ENCODE data around the gene SVOP.
"Not testable (repeated sequence)": the region's sequence is repeated elsewhere in the genome, so short reads cannot be mapped to it uniquely, and the experiment has no call there.

SVOP gene

DNA sequence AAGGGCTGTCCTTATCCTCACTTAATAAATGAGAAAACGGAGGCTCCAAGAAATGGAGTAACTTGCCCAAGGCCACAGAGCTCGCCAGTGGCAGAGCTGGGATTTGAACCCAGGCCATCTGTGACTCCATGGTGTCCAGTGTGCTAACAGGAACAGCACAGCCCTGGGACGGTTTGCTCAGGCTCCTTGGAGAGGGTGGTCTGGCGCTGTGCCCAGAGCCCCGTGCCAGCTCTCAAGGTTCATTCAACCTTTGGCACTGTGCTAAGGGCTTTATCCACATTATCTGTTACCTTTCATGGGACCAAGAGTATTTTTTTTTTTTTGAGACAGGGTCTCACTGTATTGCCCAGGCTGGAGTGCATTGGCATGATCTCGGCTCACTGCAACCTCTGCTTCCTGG lies 132.8 kb downstream of the SVOP start:
- DNase-seq (ENCODE audit: low read depth) = no peak

DNA sequence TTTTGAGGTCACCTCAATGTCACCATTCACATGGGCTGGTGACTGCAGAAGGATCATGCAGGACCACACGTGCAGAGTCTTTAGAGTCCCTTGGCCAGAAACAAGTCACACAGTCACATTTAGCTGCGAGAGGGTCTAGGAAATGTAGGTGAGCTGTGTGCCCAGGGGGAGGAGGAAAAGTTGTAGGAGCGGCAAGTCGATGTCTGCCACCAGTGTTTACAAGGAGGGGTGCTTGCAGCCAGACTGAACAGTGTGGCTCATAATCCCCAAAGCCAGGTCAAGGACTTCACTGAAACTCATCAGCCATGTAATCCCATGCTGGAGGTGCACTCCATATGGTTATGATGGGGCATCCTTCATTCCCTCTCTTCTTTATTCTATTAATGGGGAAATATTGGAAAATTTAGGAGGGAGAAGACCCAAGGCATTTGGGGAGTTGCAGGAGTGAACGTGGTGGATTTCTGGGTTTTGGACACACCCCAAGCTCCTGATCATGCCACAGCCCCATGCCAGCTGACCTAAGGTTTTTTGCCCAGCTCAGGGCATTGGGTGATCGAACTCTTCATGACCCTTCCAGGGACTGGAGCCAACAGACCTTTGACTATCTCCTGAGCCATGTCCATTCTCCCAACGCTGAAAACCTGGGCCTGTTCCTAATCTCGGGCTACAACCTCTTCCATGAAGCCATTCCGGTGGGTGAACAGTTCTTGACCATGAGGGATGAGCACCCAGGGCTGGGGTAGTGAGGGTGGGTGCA lies 133.8 kb downstream of the SVOP start:
- no peak for DNase-seq (ENCODE audit: low read depth)

DNA sequence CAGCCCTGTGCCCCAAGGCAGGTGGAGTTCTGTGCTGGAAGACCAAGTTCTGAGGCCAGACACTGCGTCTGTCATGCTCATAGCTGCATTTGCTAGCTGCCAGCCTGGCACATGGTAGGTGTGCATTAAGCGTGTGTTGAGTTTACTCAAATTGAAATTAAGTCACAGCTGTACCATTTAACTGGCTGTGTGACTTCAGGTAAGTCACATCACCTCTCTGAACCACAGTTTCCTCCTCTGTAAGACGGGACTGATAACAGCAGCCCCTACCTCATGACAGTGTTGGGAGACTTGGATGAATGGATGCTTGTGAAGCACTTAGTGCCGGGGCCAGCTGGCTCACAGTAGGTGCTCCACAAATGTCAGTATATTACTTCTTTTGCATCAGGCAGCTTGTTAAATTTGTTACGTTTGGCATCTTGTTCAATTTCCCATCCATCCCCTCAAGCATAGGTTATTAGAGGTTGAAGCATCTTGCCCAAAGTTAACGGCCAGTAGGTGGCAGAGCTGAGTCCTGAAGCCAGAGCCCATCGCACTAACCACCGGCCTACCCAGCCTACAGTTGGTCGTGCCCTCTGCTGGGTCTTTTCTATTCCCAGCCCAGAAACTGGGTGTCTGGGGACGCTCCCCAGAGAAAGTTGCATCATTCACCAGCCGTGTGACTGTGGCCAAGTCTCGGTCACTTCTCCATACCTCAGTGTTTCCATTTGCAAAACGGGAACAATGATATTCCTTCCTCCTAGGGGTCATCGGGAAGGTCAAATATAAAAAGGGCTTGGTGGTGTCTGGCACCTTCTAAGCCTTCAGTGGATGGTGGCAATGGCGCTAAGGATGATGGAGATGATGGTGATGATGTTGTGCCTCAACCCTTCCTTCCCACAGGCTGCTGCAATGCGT lies 136.5 kb downstream of the SVOP start:
- peak; percentile 24 for DNase-seq (ENCODE audit: low read depth)

DNA sequence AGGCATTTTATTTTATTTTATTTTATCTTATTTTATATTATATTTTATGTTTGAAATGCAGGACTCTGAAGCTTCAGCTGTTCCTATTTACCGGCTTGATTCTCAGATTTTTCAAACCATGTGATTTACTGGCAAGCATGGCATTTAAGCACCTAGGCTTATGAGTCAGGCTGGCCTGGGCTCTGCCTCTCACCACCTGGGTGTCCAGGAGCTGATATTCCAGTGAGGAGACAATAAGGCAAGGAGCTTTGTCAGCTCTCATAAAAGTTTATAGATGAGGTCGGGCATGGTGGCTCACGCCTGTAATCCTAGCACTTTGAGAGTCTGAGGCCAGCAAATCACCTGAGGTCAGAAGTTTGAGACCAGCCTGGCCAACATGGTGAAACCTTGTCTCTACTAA lies 138.9 kb downstream of the SVOP start:
- no peak for DNase-seq (ENCODE audit: low read depth)

DNA sequence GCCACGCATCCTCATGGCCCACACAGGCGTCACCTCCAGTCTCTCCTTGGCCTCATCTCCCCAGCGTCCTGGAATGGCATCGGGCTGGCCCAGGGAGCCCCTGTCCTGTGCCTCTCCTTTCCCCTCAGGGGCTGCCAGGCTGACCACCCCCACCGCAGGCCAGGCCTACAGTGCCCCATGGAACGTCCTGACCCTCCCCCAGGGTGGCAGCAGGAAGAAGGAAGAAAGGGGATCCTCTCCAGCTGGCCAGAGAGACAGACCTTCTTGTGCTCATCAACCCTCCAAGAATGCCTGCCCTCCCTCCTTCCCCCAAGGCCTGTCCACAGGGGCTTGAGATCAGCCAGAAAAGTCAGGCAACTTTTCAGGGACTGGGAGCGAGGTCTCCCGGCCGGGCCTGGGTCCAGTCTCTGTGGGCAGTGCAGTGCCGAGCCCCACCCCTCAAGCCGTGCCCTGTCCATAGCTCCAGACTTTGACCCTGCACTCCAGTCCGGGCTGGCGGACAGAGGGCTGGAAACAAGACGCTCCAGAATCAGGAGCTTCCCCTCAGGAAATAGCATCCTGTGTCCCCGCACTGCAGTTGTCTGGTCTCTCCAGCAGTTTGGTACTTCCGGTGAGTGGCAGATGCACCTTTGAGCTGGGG lies 141.1 kb downstream of the SVOP start, which contains the start of gene DAO:
DAO (plus strand) TSS at position 478 of the 640 bp plus-strand sequence. CDS start 4,915 bp downstream, outside the sequence.
- no peak for DNase-seq (ENCODE audit: low read depth)

DNA sequence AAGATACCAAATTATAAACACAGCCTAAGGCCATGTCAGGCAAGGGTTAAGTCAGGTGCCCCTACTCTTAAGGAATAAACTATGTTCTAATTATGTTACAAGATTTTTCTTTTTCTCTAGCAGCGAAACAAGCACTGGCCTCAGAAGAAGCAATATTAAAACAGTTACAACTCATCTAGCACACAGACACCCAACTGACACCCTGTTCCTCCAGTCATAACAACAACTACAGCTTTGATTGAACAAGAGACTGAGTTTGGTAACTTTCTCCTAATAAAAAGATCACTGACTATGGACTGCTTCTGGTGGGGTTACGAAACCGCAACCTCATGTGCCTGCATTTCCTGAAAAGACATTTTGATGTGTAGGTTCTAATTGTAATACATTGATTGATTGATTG lies 144.3 kb downstream of the SVOP start:
- no peak for DNase-seq (ENCODE audit: low read depth)

DNA sequence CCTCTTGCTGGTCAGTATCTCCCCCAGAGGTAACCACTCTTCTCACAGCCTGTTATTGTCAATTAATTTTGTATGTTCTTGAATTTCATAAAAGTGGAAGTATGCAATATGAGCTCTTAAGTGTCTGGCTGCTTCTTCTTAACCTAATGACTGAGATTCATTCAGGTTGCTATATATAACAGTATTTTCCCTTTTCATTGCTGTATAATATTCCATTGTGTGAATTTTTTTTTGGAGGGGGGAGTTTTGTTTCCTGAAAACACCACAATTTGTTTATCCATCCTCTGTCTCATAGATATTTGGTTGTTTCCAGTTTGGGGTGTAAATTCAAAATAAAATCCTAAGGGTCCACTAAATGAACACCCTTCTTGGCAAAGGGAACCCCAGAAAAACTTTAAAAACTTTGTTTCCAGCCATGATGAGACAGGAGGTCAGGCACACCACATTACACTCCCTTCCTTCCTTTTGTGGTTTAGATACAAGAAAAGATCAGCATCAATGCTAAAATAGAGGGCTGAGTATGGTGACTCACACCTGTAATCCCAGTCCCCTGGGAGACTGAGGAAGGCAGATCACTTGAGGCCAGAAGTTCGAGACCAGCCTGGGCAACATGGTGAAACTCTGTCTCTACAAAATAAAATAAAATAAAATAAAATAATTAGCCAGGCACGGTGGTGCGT lies 145.0 kb downstream of the SVOP start:
- no peak for DNase-seq (ENCODE audit: low read depth)

DNA sequence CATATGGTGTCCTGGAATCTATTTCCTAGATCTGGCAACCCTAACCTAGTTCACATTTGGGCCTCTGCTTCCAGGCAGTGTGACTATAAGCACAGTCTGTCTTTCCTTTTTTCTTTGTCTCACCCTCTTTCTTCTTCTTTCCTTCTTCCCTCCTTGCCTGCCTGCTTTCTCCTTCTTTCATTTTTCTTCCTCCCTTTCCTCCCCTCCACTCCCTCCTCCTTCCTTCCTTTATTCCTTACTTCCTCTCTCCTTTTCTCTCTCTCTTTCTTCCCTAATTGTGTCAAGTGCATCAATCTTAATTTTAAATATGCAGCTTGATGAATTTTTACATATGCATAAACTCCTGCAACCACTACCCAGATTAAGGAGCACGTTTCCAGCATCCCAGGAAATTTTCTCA lies 145.6 kb downstream of the SVOP start:
- DNase-seq (ENCODE audit: low read depth) = no peak

GRCh38 chr12:108868781-108869180 lies 152.1 kb downstream of the SVOP start:
- DNase-seq (ENCODE audit: low read depth) = no peak

- DNase-seq (ENCODE audit: low read depth) = not testable (repeated sequence)
Measured at GRCh38 chr12:108866083-108866482, 154.8 kb downstream of the SVOP start.

GRCh38 chr12:108865169-108865568 lies 155.7 kb downstream of the SVOP start:
- no peak for DNase-seq (ENCODE audit: low read depth)

DNA sequence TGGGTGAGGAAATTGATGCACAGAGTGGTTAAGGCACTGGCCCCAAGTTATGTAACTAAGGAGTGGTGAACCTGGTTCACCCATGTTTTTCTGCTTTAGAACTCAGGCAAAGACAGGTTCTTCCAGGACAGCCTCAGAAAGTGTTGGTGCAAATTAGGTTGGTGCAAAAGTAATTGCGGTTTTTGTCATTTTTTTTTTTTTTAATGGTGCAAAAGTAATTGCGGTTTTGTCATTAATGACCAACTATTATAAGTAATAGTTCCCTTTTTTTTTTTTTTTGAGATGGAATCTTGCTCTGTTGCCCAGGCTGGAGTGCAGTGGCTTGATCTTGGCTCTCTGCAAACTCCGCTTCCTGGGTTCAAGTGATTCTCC lies 158.3 kb downstream of the SVOP start:
- no peak for DNase-seq (ENCODE audit: low read depth)

GRCh38 chr12:108861878-108862587 lies 158.8 kb downstream of the SVOP start:
- DNase-seq (ENCODE audit: low read depth) = no peak

- DNase-seq (ENCODE audit: low read depth) = no peak
Measured at GRCh38 chr12:108860443-108860842, 160.4 kb downstream of the SVOP start.

DNA sequence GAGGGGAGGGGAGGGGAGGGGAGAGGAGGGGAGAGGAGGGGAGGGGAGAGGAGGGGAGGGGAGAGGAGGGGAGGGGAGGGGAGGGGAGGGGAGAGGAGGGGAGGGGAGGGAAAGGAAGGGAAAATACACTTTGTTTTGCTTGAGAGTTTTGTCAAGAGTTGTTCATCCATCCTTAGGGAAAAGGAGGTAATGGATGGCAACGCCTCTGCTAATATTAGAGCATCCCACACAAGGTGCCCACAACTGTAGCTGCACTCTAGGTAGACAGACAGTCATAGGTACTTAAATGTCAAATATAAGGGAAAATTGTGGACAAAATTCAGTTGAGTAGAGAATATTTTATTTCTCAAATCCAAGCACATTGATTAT lies 161.0 kb downstream of the SVOP start:
- no peak for DNase-seq (ENCODE audit: low read depth)

DNA sequence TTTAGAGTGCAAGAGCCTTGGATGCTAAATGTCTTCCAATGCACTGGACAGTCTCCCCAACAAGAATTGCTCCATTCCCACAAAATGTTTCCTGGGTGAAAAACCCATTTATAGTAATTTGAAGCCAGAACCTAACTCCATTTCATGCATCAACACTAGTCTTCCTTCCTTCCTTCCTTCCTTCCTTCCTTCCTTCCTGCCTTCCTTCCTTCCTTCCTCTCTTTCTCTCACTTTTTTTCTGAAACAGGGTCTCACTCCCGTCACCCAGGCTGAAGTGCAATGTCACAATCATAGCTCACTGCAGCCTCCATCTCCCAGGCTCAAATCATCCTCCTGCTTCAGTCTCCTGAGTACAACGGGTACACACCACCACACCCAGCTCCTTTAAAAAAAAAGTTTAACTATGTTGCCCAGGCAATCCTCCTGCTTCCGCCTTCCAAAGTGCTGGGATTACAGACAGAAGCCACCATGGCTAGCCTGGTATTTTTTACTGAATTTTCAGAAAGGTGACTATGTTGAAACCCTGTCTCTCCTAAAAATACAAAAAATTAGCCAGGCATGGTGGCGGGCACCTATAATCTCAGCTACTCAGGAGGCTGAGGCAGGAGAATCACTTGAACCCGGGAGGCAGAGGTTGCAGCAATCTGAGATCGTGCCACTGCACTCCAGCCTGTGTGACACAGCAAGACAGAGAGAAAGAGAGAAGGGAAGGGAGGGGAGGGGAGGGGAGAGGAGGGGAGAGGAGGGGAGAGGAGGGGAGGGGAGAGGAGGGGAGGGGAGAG lies 161.5 kb downstream of the SVOP start:
- DNase-seq (ENCODE audit: low read depth) = not testable (repeated sequence)

DNA sequence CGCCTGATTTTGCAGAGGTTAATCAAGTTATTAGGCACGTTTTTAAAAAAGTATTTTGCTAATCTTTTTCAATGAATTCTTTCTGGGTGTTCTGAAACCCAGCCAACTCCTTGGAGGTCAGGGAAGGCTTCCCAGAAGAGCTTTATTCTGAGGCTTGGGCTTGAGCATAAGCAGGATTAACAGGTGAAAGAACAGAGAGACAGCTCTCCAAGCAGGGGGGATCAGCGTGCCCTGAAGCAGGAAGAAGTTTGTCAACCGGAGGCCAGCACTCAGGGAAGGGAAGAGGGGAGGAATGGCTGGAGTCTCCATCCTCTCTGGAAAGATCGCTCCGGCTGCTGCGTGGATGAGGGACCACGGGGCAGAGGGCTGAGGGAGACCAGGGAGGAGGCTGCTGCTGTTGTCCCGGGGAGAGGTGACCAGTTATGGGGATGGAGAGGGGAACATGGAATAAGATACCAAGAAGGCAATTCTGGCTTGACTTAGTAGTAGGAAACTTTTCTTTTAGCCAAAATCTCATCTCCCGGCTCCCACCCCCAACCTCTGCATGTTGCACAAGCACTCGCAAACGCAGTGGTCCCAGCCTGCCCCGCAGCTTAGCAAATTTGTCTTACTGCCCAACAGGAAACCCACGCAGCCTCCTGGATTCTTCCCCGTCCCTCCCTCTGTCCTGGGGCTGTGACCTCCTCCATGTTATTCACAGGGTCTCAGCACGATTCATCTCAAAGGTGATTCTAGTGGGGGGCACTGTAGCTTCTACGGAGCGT lies 162.4 kb downstream of the SVOP start:
- DNase-seq (ENCODE audit: low read depth) = no peak

All from activated gamma-delta T cell treated with anti-CD3 and anti-CD28 coated beads, Interleukin-2, amount 50 U/mL, for 16 hours (primary cell).